SK-N-SH treated with all-trans-retinoic acid at 6 μM for 48 hours (cell line): ENCODE results near the gene SHCBP1L.

Experiments used
- ATAC-seq: fragments of 200-7000 bp; cut with Tn5 transposase; 3 replicates; pipeline ENCODE4 v1.9.1; 2020; ENCODE audit warnings: mild to moderate bottlenecking, moderate library complexity
- ARNTL ChIP-seq: fragments of 450-650 bp; formaldehyde crosslinking; IDR thresholded peaks from 2 replicates; pipeline ENCODE4 v1.5.0; 2020; ENCODE audit warnings: low read depth, mild to moderate bottlenecking, moderate library complexity, borderline replicate concordance
- BACH2 ChIP-seq: fragments of 250-450 bp; sonication (Bioruptor Pico); IDR thresholded peaks from 2 replicates; pipeline ENCODE4 v1.9.0; 2021; ENCODE audit warnings: mild to moderate bottlenecking, borderline replicate concordance
- CSDC2 ChIP-seq: fragments of 250-450 bp; sonication (Bioruptor Pico); IDR thresholded peaks from 2 replicates; pipeline ENCODE4 v1.5.0; 2020; ENCODE audit warnings: mild to moderate bottlenecking, moderate library complexity
- ESRRG ChIP-seq: fragments of 250-450 bp; sonication (Bioruptor Pico); IDR thresholded peaks from 2 replicates; pipeline ENCODE4 v1.6.1; 2021; ENCODE audit warnings: mild to moderate bottlenecking
- GLIS3 ChIP-seq: fragments of 250-450 bp; sonication (Bioruptor Pico); IDR thresholded peaks from 2 replicates; pipeline ENCODE4 v1.5.0; 2020; ENCODE audit warnings: mild to moderate bottlenecking, moderate library complexity
- ISL1 ChIP-seq: fragments of 250-450 bp; sonication (Bioruptor Pico); IDR thresholded peaks from 2 replicates; pipeline ENCODE4 v2.1.2; 2022; ENCODE audit warnings: mild to moderate bottlenecking, moderate library complexity
- OSR1 ChIP-seq: fragments of 250-450 bp; sonication (Bioruptor Pico); IDR thresholded peaks from 2 replicates; pipeline ENCODE4 v1.8.0; 2022; ENCODE audit warnings: moderate library complexity, mild to moderate bottlenecking, inconsistent platforms
- PPARA ChIP-seq: fragments of 250-450 bp; sonication (Bioruptor Pico); IDR thresholded peaks from 2 replicates; pipeline ENCODE4 v1.5.0; 2020; ENCODE audit warnings: mild to moderate bottlenecking, borderline replicate concordance
- RARB ChIP-seq: fragments of 250-450 bp; sonication (Bioruptor Pico); IDR thresholded peaks from 2 replicates; pipeline ENCODE4 v1.8.0; 2021; ENCODE audit warnings: mild to moderate bottlenecking, moderate library complexity
- SNAI2 ChIP-seq: fragments of 250-450 bp; sonication (Bioruptor Pico); IDR thresholded peaks from 2 replicates; pipeline ENCODE4 v1.5.0; 2020; ENCODE audit warnings: mild to moderate bottlenecking, moderate library complexity
- TCF4 ChIP-seq: fragments of 250-450 bp; sonication (Bioruptor Pico); IDR thresholded peaks from 2 replicates; pipeline ENCODE4 v1.8.0; 2021; ENCODE audit warnings: mild to moderate bottlenecking, moderate library complexity, borderline replicate concordance
- TOX ChIP-seq: fragments of 250-450 bp; sonication (Bioruptor Pico); IDR thresholded peaks from 2 replicates; pipeline ENCODE4 v1.8.0; 2021; ENCODE audit warnings: mild to moderate bottlenecking, moderate library complexity, borderline replicate concordance
- ZC3H10 ChIP-seq: fragments of 250-450 bp; sonication (Bioruptor Pico); IDR thresholded peaks from 2 replicates; pipeline ENCODE4 v1.5.1; 2021; ENCODE audit warnings: mild to moderate bottlenecking, moderate library complexity
- ZFP3 ChIP-seq: fragments of 250-450 bp; sonication (Bioruptor Pico); IDR thresholded peaks from 2 replicates; pipeline ENCODE4 v1.5.0; 2020; ENCODE audit warnings: mild to moderate bottlenecking, moderate library complexity
- ZFP30 ChIP-seq: fragments of 450-650 bp; formaldehyde crosslinking; IDR thresholded peaks from 2 replicates; pipeline ENCODE4 v1.5.0; 2022; ENCODE audit warnings: mild to moderate bottlenecking, moderate library complexity
- ZNF565 ChIP-seq: fragments of 450-650 bp; formaldehyde crosslinking; conservative IDR thresholded peaks from 2 replicates; pipeline ENCODE4 v1.5.0; 2020; ENCODE audit warnings: low read depth, mild to moderate bottlenecking, moderate library complexity
- ZNF70 ChIP-seq: fragments of 450-650 bp; formaldehyde crosslinking; IDR thresholded peaks from 2 replicates; pipeline ENCODE4 v1.5.0; 2020; ENCODE audit warnings: mild to moderate bottlenecking, moderate library complexity
- TF ChIP-seq, protein P1 (sequence below): fragments of 250-450 bp; sonication (Bioruptor Pico); IDR thresholded peaks from 2 replicates; pipeline ENCODE4 v1.5.1; 2021; ENCODE audit warnings: mild to moderate bottlenecking, moderate library complexity
- TF ChIP-seq, protein P2 (sequence below): fragments of 250-450 bp; sonication (Bioruptor Pico); IDR thresholded peaks from 2 replicates; pipeline ENCODE4 v1.5.0; 2020; ENCODE audit warnings: mild to moderate bottlenecking, moderate library complexity
- TF ChIP-seq, protein P3 (sequence below): fragments of 250-450 bp; sonication (Bioruptor Pico); IDR thresholded peaks from 2 replicates; pipeline ENCODE4 v1.8.0; 2020; ENCODE audit warnings: mild to moderate bottlenecking, moderate library complexity, borderline replicate concordance
- TF ChIP-seq, protein P4 (sequence below): fragments of 250-450 bp; sonication (Bioruptor Pico); IDR thresholded peaks from 2 replicates; pipeline ENCODE4 v1.5.1; 2020; ENCODE audit warnings: low read depth, mild to moderate bottlenecking, moderate library complexity
- TF ChIP-seq, protein P5 (sequence below): fragments of 250-450 bp; sonication (Bioruptor Pico); IDR thresholded peaks from 2 replicates; pipeline ENCODE4 v1.8.0; 2021; ENCODE audit warnings: low read depth, mild to moderate bottlenecking, moderate library complexity, borderline replicate concordance

The SHCBP1L gene

DNA sequence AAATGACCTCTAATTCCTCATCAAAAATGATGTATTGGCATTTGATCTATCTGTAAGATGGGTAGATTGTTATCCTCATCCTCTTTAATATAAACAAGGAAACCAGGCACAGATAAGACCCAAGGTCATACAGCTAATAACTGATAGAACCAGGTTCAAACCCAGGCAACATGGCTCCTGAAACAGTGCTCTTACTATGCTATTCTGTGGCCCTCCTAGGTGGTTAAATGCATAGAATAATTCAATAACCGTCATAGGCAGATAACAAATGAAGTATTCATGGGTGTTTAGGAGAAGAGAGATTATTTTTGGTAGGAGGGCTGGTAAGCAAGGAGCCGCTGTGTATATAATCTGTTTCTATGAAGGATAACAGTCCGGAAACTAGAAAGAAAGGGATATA lies 67.4 kb downstream of the SHCBP1L start:
- TF ChIP-seq, protein P1, sequence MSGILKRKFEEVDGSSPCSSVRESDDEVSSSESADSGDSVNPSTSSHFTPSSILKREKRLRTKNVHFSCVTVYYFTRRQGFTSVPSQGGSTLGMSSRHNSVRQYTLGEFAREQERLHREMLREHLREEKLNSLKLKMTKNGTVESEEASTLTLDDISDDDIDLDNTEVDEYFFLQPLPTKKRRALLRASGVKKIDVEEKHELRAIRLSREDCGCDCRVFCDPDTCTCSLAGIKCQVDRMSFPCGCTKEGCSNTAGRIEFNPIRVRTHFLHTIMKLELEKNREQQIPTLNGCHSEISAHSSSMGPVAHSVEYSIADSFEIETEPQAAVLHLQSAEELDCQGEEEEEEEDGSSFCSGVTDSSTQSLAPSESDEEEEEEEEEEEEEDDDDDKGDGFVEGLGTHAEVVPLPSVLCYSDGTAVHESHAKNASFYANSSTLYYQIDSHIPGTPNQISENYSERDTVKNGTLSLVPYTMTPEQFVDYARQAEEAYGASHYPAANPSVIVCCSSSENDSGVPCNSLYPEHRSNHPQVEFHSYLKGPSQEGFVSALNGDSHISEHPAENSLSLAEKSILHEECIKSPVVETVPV (CRISPR knock-in tag), result no peak
- TF ChIP-seq TCF4 (CRISPR knock-in tag) (no peak), RARB (no peak), SNAI2 (CRISPR knock-in tag) (no peak), ESRRG (CRISPR knock-in tag) (no peak), ZC3H10 (CRISPR knock-in tag) (no peak), BACH2 (CRISPR knock-in tag) (no peak), OSR1 (CRISPR knock-in tag) (no peak), ZNF70 (CRISPR knock-in tag) (no peak), ISL1 (CRISPR knock-in tag) (no peak), ZNF565 (no peak), TOX (CRISPR knock-in tag) (no peak)
- TF ChIP-seq, protein P2, sequence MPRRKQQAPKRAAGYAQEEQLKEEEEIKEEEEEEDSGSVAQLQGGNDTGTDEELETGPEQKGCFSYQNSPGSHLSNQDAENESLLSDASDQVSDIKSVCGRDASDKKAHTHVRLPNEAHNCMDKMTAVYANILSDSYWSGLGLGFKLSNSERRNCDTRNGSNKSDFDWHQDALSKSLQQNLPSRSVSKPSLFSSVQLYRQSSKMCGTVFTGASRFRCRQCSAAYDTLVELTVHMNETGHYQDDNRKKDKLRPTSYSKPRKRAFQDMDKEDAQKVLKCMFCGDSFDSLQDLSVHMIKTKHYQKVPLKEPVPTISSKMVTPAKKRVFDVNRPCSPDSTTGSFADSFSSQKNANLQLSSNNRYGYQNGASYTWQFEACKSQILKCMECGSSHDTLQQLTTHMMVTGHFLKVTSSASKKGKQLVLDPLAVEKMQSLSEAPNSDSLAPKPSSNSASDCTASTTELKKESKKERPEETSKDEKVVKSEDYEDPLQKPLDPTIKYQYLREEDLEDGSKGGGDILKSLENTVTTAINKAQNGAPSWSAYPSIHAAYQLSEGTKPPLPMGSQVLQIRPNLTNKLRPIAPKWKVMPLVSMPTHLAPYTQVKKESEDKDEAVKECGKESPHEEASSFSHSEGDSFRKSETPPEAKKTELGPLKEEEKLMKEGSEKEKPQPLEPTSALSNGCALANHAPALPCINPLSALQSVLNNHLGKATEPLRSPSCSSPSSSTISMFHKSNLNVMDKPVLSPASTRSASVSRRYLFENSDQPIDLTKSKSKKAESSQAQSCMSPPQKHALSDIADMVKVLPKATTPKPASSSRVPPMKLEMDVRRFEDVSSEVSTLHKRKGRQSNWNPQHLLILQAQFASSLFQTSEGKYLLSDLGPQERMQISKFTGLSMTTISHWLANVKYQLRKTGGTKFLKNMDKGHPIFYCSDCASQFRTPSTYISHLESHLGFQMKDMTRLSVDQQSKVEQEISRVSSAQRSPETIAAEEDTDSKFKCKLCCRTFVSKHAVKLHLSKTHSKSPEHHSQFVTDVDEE (CRISPR knock-in tag), result no peak
- TF ChIP-seq, protein P3, sequence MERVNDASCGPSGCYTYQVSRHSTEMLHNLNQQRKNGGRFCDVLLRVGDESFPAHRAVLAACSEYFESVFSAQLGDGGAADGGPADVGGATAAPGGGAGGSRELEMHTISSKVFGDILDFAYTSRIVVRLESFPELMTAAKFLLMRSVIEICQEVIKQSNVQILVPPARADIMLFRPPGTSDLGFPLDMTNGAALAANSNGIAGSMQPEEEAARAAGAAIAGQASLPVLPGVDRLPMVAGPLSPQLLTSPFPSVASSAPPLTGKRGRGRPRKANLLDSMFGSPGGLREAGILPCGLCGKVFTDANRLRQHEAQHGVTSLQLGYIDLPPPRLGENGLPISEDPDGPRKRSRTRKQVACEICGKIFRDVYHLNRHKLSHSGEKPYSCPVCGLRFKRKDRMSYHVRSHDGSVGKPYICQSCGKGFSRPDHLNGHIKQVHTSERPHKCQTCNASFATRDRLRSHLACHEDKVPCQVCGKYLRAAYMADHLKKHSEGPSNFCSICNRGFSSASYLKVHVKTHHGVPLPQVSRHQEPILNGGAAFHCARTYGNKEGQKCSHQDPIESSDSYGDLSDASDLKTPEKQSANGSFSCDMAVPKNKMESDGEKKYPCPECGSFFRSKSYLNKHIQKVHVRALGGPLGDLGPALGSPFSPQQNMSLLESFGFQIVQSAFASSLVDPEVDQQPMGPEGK (CRISPR knock-in tag), result no peak
- TF ChIP-seq, protein P4, sequence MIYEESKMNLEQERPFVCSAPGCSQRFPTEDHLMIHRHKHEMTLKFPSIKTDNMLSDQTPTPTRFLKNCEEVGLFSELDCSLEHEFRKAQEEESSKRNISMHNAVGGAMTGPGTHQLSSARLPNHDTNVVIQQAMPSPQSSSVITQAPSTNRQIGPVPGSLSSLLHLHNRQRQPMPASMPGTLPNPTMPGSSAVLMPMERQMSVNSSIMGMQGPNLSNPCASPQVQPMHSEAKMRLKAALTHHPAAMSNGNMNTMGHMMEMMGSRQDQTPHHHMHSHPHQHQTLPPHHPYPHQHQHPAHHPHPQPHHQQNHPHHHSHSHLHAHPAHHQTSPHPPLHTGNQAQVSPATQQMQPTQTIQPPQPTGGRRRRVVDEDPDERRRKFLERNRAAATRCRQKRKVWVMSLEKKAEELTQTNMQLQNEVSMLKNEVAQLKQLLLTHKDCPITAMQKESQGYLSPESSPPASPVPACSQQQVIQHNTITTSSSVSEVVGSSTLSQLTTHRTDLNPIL (CRISPR knock-in tag), result no peak
- TF ChIP-seq, protein P5, sequence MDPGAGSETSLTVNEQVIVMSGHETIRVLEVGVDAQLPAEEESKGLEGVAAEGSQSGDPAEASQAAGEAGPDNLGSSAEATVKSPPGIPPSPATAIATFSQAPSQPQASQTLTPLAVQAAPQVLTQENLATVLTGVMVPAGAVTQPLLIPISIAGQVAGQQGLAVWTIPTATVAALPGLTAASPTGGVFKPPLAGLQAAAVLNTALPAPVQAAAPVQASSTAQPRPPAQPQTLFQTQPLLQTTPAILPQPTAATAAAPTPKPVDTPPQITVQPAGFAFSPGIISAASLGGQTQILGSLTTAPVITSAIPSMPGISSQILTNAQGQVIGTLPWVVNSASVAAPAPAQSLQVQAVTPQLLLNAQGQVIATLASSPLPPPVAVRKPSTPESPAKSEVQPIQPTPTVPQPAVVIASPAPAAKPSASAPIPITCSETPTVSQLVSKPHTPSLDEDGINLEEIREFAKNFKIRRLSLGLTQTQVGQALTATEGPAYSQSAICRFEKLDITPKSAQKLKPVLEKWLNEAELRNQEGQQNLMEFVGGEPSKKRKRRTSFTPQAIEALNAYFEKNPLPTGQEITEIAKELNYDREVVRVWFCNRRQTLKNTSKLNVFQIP (CRISPR knock-in tag), result no peak
- no peak for ATAC-seq

DNA sequence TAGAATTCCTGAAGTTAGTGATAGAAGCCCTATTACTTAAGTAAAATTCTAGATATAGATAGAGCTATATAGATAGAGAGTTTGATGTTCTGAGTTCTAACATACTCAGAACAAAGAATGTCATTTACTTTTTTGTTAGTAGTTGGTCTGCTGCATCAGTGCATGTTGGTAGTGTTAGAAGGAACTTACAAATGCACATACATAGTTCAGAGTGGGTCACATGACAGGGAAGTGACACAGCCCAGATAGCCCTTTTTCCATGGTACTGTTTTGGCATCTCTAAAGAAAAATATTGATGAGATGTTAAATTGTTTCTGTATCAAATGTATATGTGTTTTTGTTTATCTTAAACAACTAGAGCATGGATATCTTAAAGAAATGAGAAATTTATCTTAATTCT lies 68.1 kb downstream of the SHCBP1L start:
- no peak for TF ChIP-seq SNAI2 (CRISPR knock-in tag)
- 0 out of 2 replicates have a peak, but pooled peaks have one; percentile 14 for TF ChIP-seq ZC3H10 (CRISPR knock-in tag)
- TF ChIP-seq, all 23 proteins: peak for 1
- ATAC-seq, result no peak

DNA sequence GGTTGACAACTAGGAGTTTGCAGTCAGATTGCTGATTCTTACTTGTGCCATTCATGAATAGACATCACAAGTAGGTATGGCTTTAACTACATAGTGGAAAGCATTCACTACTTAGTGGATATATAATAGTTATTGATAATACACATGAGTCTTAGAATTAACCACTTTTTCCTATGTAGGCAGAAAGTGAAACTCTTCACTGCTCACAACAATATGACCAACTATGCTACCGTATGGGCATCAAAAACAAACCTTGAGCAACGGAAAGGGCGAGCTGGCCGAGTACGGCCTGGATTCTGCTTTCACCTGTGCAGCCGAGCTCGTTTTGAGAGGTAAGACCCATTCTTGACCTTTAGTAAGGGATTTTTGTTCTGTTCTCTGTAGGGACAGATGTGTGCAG lies 75.1 kb downstream of the SHCBP1L start:
- TF ChIP-seq SNAI2 (CRISPR knock-in tag) (no peak), ZNF565 (no peak), TCF4 (CRISPR knock-in tag) (no peak), OSR1 (CRISPR knock-in tag) (no peak), ARNTL (CRISPR knock-in tag) (no peak), TOX (CRISPR knock-in tag) (no peak), BACH2 (CRISPR knock-in tag) (no peak)
- no peak for ATAC-seq

DNA sequence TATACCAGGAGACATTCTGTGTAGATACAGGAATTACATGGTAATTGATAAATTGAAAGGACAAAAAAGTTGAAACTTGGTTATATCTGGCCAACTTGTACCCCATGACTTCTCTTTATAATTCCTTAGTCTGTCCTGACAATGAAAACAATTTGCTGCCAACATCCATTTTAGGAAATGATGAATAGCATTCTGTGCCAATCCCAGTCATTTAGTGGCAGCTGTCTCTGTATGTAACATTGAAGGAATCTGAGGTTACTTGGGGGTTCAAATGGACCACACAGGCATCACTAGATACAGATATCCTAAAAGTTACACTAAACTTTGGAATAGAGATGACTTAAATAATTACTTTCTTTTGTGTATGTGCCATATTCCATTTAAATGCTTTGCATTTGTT lies 75.6 kb downstream of the SHCBP1L start:
- no peak for ATAC-seq
- TF ChIP-seq TOX (CRISPR knock-in tag) (no peak), ZC3H10 (CRISPR knock-in tag) (no peak), ISL1 (CRISPR knock-in tag) (no peak), PPARA (CRISPR knock-in tag) (no peak), ZFP3 (no peak), CSDC2 (CRISPR knock-in tag) (no peak), ZFP30 (no peak), GLIS3 (CRISPR knock-in tag) (no peak), SNAI2 (CRISPR knock-in tag) (no peak)
- TF ChIP-seq, protein P4 (CRISPR knock-in tag), result no peak
- TF ChIP-seq, protein P5 (CRISPR knock-in tag), result no peak
- TF ChIP-seq, protein P1 (CRISPR knock-in tag), result no peak
